GM18867 (cell line): ENCODE measurements around the gene ZSCAN23.
"Not testable (repeated sequence)": the region's sequence is repeated elsewhere in the genome, so short reads cannot be mapped to it uniquely, and the experiment has no call there.

Experiments used
- ATAC-seq: cut with Tn5 transposase; IDR thresholded peaks from one replicate; pipeline ENCODE4 v1.9.1; 2021; ENCODE audit warnings: mild to moderate bottlenecking, moderate library complexity; ENCODE audit not compliant: unreplicated experiment

Gene ZSCAN23

DNA sequence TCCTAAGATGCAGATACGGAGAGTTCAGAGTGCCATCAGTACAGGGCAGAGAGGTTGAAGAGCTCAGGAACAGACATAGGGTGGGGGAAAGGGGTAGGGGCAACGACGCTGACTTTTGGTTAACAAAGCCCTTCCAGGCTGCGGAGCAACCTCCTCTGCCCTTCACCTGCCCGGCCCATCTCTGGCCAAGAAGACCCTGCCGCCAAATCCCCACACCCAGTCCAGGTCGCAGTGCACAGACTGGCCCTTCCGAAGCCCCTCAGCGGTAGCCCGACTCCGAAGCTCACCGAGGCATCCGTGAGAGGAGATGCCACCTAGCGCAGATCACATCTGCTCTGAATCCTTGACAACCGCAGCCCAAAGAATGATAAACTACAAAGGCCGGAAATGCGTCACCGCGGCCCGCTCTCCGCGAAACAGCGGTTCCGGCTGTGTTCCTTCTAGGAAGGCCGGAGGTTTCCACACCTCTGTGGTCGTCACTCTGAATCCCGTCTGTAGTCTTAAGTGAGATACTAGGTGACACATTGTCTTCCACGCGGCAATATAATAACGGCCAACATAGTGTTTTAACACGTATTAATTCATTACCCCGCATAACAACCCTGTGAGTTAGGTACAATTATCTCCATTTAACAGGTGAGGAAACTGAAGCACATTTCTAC lies at the start of gene ZSCAN23:
Gene ZSCAN23 (minus strand): TSS at position 380 of the 662 bp plus-strand sequence. CDS start 7,225 bp downstream, outside the sequence.
- ATAC-seq: peak; percentile 47

DNA sequence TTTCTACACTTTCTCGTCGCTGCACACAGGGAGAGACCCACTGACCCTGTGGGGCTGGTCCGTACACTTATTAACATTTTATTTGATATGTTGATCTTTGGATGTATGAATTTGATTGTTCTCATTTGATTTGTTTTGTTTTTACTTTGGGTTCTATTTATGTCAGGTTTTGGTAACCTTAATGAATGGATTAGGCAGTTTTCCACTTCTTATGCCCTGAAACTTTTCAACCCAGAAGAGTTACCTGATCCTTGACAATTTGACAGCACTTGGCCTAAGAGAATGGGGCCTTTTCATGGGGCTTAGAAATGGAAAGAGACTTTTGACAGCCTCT lies 48.7 kb upstream of the ZSCAN23 start:
- no peak for ATAC-seq

DNA sequence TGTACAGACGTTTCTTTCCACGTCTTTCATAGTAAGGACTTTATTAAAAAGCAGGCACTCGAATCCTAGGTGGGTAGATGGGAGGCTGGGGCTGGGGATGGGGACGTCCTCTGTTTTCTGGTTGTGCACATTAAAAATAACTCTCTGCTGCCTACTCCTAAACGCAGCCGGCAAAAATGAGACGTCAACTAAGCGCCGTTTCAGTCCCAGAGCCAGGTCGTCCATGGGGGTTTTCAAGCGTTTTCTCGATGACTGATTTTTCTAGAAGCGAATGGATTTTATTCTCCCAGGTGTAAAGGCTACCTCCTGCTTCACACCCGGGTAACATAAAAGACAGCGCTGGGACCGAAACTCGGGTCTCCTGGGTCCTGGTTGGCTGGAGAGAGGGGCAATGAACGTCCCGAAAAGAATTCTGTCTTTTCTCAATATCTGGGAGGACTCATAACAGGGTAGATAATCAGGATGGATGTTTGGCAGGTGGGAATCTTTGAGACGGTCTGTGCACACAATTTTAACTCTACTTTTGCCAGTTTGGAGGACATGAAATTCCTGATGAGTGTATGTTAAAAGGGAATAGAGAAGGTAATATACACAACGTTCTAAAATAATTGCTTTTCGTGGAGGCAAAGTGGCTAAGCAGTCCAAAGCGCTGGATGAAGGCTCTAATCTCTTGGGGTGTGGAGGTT lies 47.1 kb upstream of the ZSCAN23 start:
- ATAC-seq: no peak

DNA sequence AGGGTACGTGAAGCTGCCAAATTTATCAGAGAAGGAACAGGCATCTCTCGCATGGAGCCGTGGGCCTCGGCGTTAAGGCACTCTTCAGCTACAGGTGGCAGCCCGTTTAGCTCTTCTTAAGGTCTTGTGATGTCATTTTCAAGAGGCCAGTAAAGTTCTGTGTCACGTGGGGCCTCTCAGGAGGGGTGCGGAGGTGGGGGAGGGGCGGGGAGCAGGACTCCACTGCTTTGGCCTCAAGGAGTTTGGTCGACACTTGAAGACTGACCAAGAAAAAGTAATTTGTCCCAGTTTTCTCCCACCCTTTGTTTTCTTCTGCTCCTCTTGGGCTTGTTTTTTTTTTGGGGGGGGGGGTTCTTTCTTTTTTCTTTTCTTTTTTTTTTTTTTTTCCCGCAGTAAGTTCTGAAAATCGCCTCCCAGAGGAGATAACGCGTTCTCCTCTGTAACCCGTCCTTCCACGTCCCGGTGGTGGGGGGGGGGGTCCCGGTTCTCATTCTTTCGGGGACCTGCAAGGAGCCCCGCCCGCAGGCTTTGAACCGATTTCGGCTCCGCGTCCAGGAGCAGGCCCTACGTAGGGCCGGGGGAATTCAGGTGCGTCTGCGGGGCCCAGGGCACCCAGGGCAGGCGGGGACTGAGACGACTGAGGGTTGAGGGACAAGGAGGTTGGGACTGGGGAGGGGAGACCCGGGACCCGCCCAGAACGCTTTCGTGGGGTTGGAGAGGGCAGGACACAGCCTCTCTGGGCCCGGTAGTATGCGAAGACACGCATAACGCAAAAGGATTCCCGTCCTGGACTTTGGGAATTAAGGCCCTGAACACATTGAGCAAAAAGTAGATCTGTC lies 46.3 kb upstream of the ZSCAN23 start:
- ATAC-seq: peak; percentile 71

DNA sequence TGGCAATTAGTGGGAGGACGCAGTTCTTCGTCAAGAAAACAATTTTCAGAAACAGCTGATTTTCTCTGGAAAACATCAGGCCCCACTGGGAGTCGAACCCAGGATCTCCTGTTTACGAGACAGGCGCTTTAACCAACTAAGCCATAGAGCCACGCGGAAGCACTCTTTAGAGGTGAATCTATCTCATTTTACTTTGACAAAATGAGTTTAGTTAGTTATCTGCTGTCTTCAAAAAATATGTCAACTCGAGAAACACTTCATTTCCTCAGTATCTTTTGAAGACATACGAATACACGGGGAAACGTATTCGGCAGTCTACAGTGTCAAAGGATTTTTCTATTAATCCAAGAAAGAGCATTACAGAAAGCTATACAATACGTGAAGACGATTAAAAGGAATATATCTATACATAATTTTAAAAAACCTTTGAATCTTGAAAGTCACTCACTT lies 45.6 kb upstream of the ZSCAN23 start:
- ATAC-seq: no peak

DNA sequence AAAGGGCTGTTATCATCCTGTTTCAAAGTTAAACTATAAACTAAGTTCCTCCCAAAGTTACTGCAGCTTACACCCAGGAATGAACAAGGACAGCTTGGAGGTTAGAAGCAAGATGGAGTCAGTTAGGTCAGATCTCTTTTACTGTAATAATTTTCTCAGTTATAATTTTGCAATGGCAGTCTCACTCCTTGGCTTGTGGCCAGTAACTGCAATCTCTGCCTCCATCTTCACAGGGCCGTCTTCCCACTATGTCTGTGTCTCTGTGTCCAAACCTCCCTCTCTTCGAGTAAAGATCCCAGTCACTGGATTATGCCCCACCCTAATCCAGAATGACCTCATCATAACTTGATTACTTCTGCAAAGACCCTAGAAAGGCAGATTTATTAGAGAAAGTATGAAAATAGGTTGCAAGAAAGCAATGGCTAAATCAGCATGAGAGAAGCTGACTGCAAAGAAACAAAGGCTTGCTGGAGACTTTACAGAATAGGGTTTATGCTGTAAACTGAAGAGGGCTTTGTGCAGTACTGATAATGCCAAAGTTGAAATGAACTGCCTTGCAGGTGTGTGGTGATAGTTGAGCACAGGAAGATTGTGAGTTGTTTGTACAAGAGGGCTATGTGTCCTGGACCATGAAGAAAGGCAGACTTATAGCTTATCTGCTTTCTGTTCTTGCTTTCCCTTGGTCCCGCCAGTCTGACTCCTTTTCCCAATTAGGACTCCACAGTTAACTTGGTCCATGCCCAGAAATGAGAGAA lies 43.9 kb upstream of the ZSCAN23 start:
- ATAC-seq: no peak

DNA sequence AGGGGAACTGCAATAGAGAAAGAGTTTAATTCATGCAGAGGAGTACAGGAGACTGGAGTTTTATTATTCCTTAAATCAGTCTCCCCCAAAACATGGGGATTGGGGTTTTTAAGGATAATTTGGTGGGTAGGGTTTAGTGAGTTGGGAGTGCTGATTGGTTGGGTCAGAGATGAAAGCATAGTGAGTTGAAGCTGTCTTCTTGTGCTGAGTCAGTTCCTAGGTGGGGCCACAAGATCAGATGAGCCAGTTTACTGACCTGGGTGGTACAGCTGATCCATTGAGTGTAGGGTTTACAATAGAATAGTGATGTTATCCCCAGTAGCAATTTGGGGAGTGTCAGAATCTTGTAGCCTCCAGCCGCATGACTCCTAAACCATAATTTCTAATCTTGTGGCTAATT lies 43.2 kb upstream of the ZSCAN23 start:
- no peak for ATAC-seq

DNA sequence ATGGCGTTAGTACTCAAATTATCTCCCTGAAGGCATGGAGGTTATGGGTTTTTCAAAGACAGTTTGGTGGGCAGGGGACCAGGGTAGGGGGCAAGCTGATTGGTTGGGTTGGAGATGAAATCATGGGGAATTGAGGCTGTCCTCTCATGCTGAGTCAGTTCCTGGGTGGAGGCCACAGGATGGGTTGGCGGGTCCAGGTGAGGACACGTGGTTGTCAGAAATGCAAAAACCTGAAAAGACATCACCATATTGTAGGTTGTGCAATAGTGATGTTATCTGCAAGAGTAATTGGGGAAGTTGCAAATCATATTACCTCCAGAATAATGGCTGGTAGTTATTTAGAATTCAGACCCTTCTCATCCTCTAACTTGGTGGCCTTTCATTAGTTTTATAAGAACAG lies 42.2 kb upstream of the ZSCAN23 start:
- ATAC-seq: no peak

DNA sequence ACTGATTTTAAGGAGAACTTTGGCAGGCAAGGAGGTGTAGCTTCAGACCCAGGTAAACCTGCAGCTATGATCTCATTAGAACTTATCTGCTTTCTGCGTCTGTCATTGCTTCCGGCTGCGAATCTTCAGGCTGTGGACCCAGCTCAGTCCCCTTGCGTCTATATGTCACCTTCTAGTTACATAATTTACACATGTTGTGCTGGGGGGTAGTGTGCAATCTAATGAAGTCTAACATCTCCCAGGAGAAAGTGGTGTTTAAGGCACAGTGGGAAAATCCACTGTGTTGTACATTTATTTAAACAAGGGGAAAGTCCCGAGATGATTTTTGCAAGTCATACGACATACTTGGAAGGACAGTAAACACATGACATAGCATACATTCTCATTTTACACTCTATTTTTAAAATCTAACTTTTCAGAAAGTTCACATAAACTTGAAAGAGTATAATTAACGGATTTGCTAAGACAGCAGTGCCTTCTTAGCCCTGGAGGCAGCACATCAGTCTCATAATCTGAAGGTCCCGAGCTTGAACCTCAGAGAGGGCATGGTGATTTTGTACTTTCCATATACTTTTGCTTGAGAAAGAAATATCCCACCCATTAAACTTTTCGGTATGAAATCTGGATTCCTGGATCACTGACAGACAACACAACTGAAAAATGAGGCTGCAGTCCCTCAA lies 37.1 kb upstream of the ZSCAN23 start:
- ATAC-seq: no peak

DNA sequence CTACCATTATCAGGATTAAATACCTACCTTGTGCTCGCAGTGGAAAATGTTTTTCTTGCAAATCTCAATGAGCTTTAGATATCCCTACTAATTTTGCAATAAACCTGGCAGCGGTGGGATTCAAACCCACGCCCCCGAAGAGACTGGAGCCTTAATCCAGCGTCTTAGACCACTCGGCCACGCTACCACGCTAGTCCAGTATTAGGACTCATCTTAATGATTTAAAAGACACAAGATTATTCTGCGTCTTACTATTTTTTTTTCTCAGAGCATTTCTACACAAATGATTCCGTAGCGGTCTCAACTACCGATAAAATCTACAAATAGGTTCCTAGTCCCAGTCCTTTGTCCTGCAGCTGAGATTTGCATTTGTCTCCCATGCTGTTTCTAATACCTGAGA lies 35.2 kb upstream of the ZSCAN23 start:
- ATAC-seq: no peak

DNA sequence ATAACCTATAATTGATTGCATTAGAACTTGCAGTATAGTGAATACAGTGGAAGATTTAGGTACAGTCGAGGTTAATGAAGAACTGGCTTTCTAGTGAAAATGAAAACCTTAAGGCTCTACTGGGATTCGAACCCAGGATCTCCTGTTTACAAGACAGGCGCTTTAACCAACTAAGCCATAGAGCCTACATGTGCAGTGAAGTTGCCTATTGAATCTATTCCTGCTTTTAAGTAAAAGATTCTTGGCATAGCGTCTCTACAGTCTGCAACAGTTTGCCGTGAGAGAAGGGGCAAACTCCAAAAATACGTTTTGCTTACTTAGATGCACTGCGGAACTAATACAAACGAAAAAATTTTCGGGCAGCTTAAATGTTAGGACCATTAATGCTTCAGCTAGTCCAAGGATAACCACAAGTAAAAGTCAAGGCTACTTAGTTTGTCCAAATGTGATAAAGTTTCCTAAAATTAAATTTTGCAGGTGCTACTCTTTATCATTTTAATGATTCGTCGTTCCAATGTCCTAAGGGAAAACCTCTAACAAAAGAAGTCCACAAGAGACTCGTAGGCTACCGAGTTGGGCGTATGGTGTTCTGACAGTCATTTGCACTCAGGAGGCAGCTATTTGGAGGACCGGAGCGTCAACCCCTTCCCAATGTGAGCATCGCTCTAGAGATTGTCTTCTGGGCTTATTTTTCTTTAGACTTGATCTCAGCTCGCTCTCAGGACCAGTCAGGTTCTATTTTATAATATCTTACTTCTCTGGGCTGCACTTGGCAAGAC lies 31.3 kb upstream of the ZSCAN23 start:
- ATAC-seq: no peak

DNA sequence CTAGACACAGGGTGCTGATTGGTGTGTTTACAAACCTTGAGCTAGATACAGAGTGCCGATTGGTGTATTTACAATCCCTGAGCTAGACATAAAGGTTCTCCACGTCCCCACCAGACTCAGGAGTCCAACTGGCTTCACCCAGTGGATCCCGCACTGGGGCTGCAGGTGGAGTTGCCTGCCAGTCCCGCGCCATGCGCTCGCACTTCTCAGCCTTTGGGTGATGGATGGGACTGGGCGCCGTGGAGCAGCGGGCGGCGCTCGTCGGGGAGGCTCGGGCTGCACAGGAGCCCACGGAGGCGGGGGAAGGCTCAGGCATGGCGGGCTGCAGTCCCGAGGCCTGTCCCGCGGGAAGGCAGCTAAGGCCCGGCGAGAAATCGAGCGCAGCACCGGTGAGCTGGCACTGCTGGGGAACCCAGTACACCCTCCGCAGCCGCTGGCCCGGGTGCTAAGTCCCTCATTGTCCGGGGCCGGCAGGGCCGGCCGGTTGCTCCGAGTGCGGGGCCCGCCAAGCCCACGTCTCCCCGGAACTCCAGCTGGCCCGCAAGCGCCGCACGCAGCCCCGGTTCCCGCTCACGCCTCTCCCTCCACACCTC lies 26.0 kb upstream of the ZSCAN23 start:
- ATAC-seq: not testable (repeated sequence)

DNA sequence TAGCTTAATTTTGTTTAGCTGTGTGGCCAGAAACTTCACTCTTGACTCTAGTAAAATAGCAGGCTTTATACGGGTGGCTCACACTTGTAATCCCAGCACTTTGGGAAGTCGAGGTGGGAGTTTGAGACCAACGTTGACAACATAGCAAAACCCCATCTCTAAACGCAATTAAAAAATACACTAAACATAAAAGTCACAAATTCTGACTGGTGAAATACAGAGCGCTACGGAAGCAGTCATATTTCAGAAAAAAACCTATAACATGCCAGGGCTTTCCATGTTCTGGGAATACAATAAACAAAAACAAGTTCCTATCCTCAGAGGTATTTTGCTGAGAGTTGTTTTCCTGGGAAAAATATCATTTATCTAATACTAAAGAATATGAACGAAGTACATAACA lies 24.8 kb upstream of the ZSCAN23 start:
- no peak for ATAC-seq

DNA sequence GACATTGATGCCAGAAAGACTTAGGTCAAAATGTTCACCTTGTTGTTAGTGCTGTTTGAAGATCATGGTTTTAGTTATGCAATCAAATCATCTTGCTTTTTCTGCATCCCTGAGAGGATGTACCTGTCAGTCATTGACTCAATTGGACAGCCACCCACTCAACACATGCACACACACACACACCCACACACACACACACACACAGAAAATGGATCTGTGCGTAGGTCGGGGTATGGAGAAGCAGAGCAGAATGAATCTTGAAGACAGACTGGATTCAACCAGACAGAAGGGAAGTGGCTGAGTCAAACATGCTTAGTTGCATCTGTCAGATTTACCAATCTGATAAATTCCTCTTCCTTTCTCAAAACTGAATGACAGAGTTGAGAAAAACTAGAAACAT lies 19.1 kb upstream of the ZSCAN23 start:
- ATAC-seq: no peak

DNA sequence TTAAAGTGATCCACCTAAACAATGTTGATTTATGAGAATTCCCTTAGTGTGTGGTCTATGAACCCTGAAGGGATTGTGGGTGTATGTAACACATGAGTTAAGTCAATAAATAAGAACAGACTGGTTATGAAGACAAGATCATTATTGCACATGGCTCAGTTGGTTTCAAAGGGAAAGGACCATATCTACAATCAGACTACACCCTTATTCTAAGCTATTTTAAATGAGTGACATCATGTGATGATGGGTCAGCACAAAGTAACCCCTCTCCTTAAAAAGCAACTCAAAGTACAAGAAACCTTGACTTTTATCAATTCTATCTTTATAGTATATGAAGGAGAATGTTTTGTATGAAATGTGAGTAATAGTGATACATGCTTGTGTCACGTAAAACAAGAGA lies 15.3 kb upstream of the ZSCAN23 start:
- ATAC-seq: no peak

DNA sequence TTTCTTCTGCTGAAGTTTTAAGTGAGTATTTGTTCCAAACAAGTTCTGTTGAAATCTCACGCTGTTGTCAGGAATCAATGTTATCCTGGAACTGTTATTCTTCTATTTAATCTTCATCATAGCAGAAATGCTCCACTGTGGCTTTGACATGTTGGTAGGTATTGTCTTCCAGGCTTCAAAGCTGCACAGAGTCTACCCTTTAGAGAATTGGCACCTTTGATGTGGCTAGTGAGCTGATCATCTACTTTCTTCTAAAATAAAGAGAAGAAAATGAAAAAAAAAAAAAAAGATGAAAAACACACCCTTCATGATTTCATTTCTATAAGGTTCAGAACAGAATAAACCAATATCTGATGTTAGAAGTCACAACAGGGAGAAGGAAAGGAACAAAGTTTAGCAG lies 5.8 kb upstream of the ZSCAN23 start:
- ATAC-seq: no peak

DNA sequence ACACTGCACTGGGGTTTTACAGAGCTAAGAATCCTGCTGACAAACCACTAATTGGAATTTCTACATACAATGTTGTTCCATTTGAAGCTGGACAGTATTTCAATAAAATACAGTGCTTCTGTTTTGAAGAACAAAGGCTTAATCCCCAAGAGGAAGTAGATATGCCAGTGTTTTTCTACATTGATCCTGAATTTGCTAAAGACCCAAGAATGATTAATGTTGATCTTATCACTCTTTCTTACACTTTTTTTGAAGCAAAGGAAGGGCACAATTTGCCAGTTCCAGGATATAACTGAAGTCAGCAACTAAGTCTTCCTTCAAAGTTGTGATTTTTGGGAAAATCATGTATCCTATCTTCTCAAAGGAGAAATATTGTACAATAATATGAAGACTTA lies 4.2 kb upstream of the ZSCAN23 start:
- ATAC-seq: not testable (repeated sequence)

DNA sequence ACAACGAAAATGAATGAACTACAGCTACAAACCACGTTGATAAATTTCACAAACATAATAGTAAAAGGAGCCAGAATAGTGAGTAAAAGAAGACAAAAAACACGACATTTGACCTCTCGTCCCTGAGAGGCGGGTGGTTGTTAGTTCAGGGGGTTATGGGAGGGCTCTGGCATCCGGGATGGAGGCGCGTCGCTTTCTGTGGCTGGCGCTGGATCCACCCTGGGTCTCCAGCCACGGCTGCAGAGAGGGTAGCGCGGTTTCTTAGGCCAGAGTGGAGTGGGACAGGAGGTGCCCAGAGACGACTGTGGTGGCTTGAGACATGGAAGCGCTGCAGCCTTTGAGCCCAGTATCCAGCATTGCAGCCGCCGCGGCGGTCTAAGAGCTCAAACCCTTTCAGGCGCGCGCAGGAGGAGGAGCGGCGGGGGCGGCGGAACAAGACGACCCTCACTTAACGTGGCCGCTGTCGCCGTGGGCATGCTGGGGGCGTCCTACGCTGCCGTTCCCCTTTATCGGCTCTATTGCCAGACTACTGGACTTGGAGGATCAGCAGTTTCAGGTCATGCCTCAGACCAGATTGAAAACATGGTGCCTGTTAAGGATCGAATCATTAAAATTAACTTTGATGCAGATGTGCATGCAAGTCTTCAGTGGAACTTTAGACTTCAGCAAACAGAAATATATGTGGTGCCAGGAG lies 3.7 kb upstream of the ZSCAN23 start:
- no peak for ATAC-seq

DNA sequence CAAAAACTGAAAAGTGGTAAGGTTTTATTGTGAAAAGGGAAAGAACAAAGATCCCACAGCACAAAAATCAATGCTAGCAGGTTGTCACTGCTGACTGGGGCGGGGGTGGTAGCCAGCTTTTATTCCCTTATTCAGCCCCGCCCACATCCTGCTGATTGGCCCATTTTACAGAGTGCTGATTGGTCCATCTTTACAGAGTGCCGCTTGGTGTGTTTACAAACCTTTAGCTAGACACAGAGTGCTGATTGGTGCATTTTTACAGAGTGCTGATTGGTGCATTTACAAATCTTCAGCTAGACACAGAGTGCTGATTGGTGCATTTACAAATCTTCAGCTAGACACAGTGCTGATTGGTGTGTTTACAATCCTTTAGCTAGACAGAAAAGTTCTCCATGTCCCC lies 1.5 kb upstream of the ZSCAN23 start:
- not testable (repeated sequence) for ATAC-seq
